Panc1 (cell line): ENCODE data around the gene NARF. TPM values are rescaled to one million over a fixed set of nuclear protein-coding genes. Genes with fewer than 3 reads are reported as not detected.
"Not testable (repeated sequence)": the region's sequence is repeated elsewhere in the genome, so short reads cannot be mapped to it uniquely, and the experiment has no call there.

Experiments used
- ATAC-seq: fragments of 200-7000 bp; cut with Tn5 transposase; 2 replicates; pipeline ENCODE4 v1.9.1; 2020; ENCODE audit warnings: mild to moderate bottlenecking, moderate library complexity
- BruUV-seq: library from RNA; stranded (reverse); fragments of 400-500 nt; replicated peaks from 2 replicates; lab custom pipeline; 2021; lab: Mats Ljungman, UMichigan
- CTCF ChIA-PET: fragments of 300-600 bp; sonication (Branson Sonifier 250); formaldehyde crosslinking; loops from one replicate; lab custom pipeline; 2022; ENCODE audit warnings: antibody characterized with exemption; lab: Charles Lee
- POLR2A ChIA-PET: fragments of 300-600 bp; sonication (Branson Sonifier 250); formaldehyde crosslinking; loops from one replicate; lab custom pipeline; 2022; ENCODE audit warnings: antibody characterized with exemption; lab: Charles Lee
- DNase-seq: peaks from one replicate; pipeline ENCODE4 v3.0.0-alpha.2; 2010; ENCODE audit warnings: low read depth, low spot score
- H3K27ac ChIP-seq: 2 replicates; pipeline ENCODE4 v1.5.1; 2011; ENCODE audit warnings: mild to moderate bottlenecking, low read length, inconsistent platforms
- H3K27me3 ChIP-seq: fragments of 200-500 bp; sonication (Bioruptor generic); 2 replicates; pipeline ENCODE4 v1.6.0; 2014; ENCODE audit warnings: low read length, inconsistent platforms; ENCODE audit not compliant: control insufficient read depth, insufficient read depth
- H3K36me3 ChIP-seq: fragments of 200-500 bp; sonication (Bioruptor generic); 2 replicates; pipeline ENCODE4 v1.5.1; 2014; ENCODE audit warnings: inconsistent platforms, mild to moderate bottlenecking, low read length, moderate library complexity; ENCODE audit not compliant: control insufficient read depth, insufficient read depth
- H3K4me1 ChIP-seq: 2 replicates; pipeline ENCODE4 v1.5.1; 2011; ENCODE audit warnings: inconsistent platforms, mild to moderate bottlenecking, low read length, moderate library complexity; ENCODE audit not compliant: control insufficient read depth, insufficient read depth
- H3K4me3 ChIP-seq, 2 experiments: 2 replicates each; pipeline ENCODE4 v1.5.1; 2011 to 2012; ENCODE audit warnings: low read depth in 2 of 2, low read length in 2 of 2, mild to moderate bottlenecking in 2 of 2, inconsistent platforms in 1 of 2, moderate library complexity in 1 of 2
- H3K9me3 ChIP-seq: fragments of 200-500 bp; sonication (Bioruptor generic); 2 replicates; pipeline ENCODE4 v1.5.1; 2014; ENCODE audit warnings: low read depth, mild to moderate bottlenecking, inconsistent platforms, low read length, moderate library complexity; ENCODE audit not compliant: control insufficient read depth, insufficient read depth
- CTCF ChIP-seq: fragments of 450-650 bp; IDR thresholded peaks from 2 replicates; pipeline ENCODE4 v1.5.1; 2017; ENCODE audit warnings: mild to moderate bottlenecking
- POLR2AphosphoS5 ChIP-seq: IDR thresholded peaks from 2 replicates; pipeline ENCODE4 v1.6.1; 2012; ENCODE audit warnings: mild to moderate bottlenecking, low read depth, low read length, moderate library complexity
- REST ChIP-seq, 2 experiments: IDR thresholded peaks; 2 replicates each; pipeline ENCODE4 v1.6.1; 2011 to 2012; ENCODE audit warnings: low read depth in 2 of 2, control low read depth in 1 of 2, low read length in 1 of 2, mild to moderate bottlenecking in 1 of 2, moderate library complexity in 1 of 2; ENCODE audit not compliant: insufficient read depth in 1 of 2
- SIN3A ChIP-seq: IDR thresholded peaks from 2 replicates; pipeline ENCODE4 v1.6.1; 2012; ENCODE audit warnings: low read depth, mild to moderate bottlenecking, low read length, moderate library complexity, borderline replicate concordance; ENCODE audit not compliant: insufficient read depth
- TCF7L2 ChIP-seq: IDR thresholded peaks from 2 replicates; pipeline ENCODE4 v1.6.1; 2011; ENCODE audit warnings: mild to moderate bottlenecking, low read depth, low read length, inconsistent platforms
- in situ Hi-C: cut with HindIII; loops from 2 replicates; pipeline ENCODE4 v1.10.0; 2016; ENCODE audit warnings: low sequenced_read_pairs, low pct_unique_long_range_greater_than_20kb
- intact Hi-C: fragments of 100-400 bp; cut with micrococcal nuclease; formaldehyde crosslinking; loops from one replicate; pipeline ENCODE4 v1.10.0; 2022; ENCODE audit not compliant: unreplicated experiment
- total RNA-seq: library from RNA; stranded (reverse); gene quantifications from one replicate; pipeline ENCODE4 v1.2.1, GENCODE V29; 2021; ENCODE audit not compliant: unreplicated experiment

Gene NARF
- total RNA-seq, 1 experiment from 2014 or later: 60.9 TPM

GRCh38 chr17:82452162-82452561 lies 6.4 kb upstream of the NARF start:
- POLR2A ChIA-PET: no interaction called here
- CTCF ChIA-PET: no interaction called here
- DNase-seq (no peak), ATAC-seq (no peak)
- no peaks in the 10 kb centered on the region for H3K9me3 ChIP-seq
- H3K4me3 ChIP-seq: no peak overlapping the region
- intact Hi-C loops: no loop called here
- TF ChIP-seq TCF7L2: no peak
- TF ChIP-seq SIN3A: no peak
- no peak for TF ChIP-seq CTCF
- TF ChIP-seq POLR2AphosphoS5: no peak
- H3K27me3 ChIP-seq: no peaks in the 10 kb centered on the region
- no TSS peak for BruUV-seq
- no peaks in the 10 kb centered on the region; the same call in 1 of the 2 replicates for H3K36me3 ChIP-seq
- in situ Hi-C loops: no loop called here
- H3K27ac ChIP-seq: no peak overlapping the region
- H3K4me1 ChIP-seq: peaks cover 16% of the 10 kb centered on the region

GRCh38 chr17:82453151-82453550 lies 5.4 kb upstream of the NARF start:
- BruUV-seq, H3K27ac ChIP-seq, H3K36me3 ChIP-seq, H3K4me3 ChIP-seq, H3K9me3 ChIP-seq, ATAC-seq, in situ Hi-C loops, intact Hi-C loops, DNase-seq, H3K27me3 ChIP-seq, POLR2A ChIA-PET: not testable (repeated sequence)
- peaks cover 23% of the 10 kb centered on the region for H3K4me1 ChIP-seq
- CTCF ChIA-PET: interaction anchor here (0.7 kb wide), 1 partner anchor 155 kb away, joined by 6 read pairs; no protein-coding TSS in a partner anchor

GRCh38 chr17:82453706-82454105 lies 4.8 kb upstream of the NARF start:
- H3K9me3 ChIP-seq, DNase-seq, H3K27ac ChIP-seq, intact Hi-C loops, in situ Hi-C loops, H3K36me3 ChIP-seq, H3K27me3 ChIP-seq, POLR2A ChIA-PET, ATAC-seq, H3K4me3 ChIP-seq, BruUV-seq: not testable (repeated sequence)
- peaks cover 23% of the 10 kb centered on the region for H3K4me1 ChIP-seq
- CTCF ChIA-PET: interaction anchor here (0.7 kb wide), 1 partner anchor 156 kb away, joined by 6 read pairs; no protein-coding TSS in a partner anchor

- peaks cover 4% of the 10 kb centered on the region; the same call in 1 of the 2 replicates for H3K36me3 ChIP-seq
- H3K4me1 ChIP-seq: peaks cover 15% of the 10 kb centered on the region
- no peak for TF ChIP-seq SIN3A
- no peak for TF ChIP-seq TCF7L2
- no peak for TF ChIP-seq REST (IDR thresholded peaks at IDR 0.05; ENCODE audit: insufficient read depth in 1 of 2, low read depth in 2 of 2, low read length in 1 of 2)
- no peak for TF ChIP-seq POLR2AphosphoS5
- no peak for TF ChIP-seq CTCF
- DNase-seq (no peak), ATAC-seq (no peak)
- ChIA-PET POLR2A (interaction anchor here (0.5 to 0.6 kb wide), 2 partner anchors 13 to 217 kb away, joined by 3 to 7 read pairs; no protein-coding TSS in a partner anchor), CTCF (no interaction called here)
- no peaks in the 10 kb centered on the region for H3K9me3 ChIP-seq
- no TSS peak for BruUV-seq
- in situ Hi-C loops (no loop called here), intact Hi-C loops (no loop called here)
- peak overlapping the region; percentile 99 for H3K27ac ChIP-seq
- no peaks in the 10 kb centered on the region for H3K27me3 ChIP-seq
- peak overlapping the region; percentile 83 to 85 for H3K4me3 ChIP-seq
Observed at GRCh38 chr17:82457073-82457928, 1.2 kb upstream of the NARF start.
